Sciatic nerve (tissue), 2 donors: Measurements from ENCODE around the gene ZNF219. TPM values are rescaled to one million over a fixed set of nuclear protein-coding genes. Genes with fewer than 3 reads are reported as not detected.

ENCODE experiments used
- ATAC-seq: fragments of 200-7000 bp; cut with Tn5 transposase; one replicate; pipeline ENCODE4 v1.9.1; 2020; ENCODE audit warnings: mild to moderate bottlenecking, moderate library complexity
- DNase-seq: peaks from one replicate; pipeline ENCODE4 v3.0.0-alpha.2; 2020; ENCODE audit warnings: low spot score
- intact Hi-C: fragments of 100-400 bp; cut with DNase I; formaldehyde crosslinking; loops from one replicate; pipeline ENCODE4 v1.14.2; 2022
- total RNA-seq: library from RNA; stranded (reverse); fragmentation: NEBNext Ultra II Directional; extraction: Animal tissue kit (Norgen Biotek cat#: 25700); gene quantifications from one replicate; pipeline ENCODE4 v1.2.1, GENCODE V29; 2021
- donor health status: DM: no; HTN: no; CAD: no.
- donor health status: DM: no; HTN: no; CAD: no.

ZNF219 gene
- total RNA-seq, 1 donor from 2014 or later = 43.2 TPM

- DNase-seq (no peak), ATAC-seq (no peak)
- intact Hi-C loops = loop anchor here (5.0 kb wide), 1 partner anchor 74 kb away; no protein-coding TSS in a partner anchor
These were observed 7.4 kb downstream of the ZNF219 start for GRCh38 chr14:21090940-21091663.

GRCh38 chr14:21090194-21090939, 8.1 kb downstream of the ZNF219 start:
- ATAC-seq (peak; percentile 31), DNase-seq (no peak)
- intact Hi-C loops = loop anchor here (5.0 kb wide), 1 partner anchor 73 kb away; no protein-coding TSS in a partner anchor

GRCh38 chr14:21089877-21090193, 8.6 kb downstream of the ZNF219 start:
- ATAC-seq = no peak
- intact Hi-C loops = loop anchor here (5.0 kb wide), 1 partner anchor 73 kb away; no protein-coding TSS in a partner anchor
- no peak for DNase-seq

GRCh38 chr14:21089271-21089670, 9.2 kb downstream of the ZNF219 start:
- ATAC-seq (no peak), DNase-seq (no peak)
- intact Hi-C loops = no loop called here

- intact Hi-C loops = no loop called here
- ATAC-seq (no peak), DNase-seq (no peak)
These were observed 9.8 kb downstream of the ZNF219 start for GRCh38 chr14:21088687-21089086.

- ATAC-seq = peak; percentile 12
- DNase-seq = no peak
- intact Hi-C loops = no loop called here
These were observed 11.0 kb downstream of the ZNF219 start for GRCh38 chr14:21087294-21088091.

GRCh38 chr14:21086908-21087293, 11.6 kb downstream of the ZNF219 start:
- intact Hi-C loops = no loop called here

GRCh38 chr14:21084998-21085853, 13.2 kb downstream of the ZNF219 start:
- peak; percentile 16 for ATAC-seq
- intact Hi-C loops = no loop called here
- no peak for DNase-seq

More at GRCh38 chr14:21086908-21087293, 11.6 kb downstream of the ZNF219 start:
- no peak for DNase-seq
- ATAC-seq = no peak

- ATAC-seq (no peak), DNase-seq (no peak)
- intact Hi-C loops = no loop called here
These were observed 14.1 kb downstream of the ZNF219 start for GRCh38 chr14:21084396-21084795.

GRCh38 chr14:21083565-21084325, 14.7 kb downstream of the ZNF219 start:
- DNase-seq (no peak), ATAC-seq (no peak)
- intact Hi-C loops = no loop called here

- intact Hi-C loops = no loop called here
- ATAC-seq = no peak
- no peak for DNase-seq
These were observed 16.8 kb downstream of the ZNF219 start for GRCh38 chr14:21081521-21082142.

- intact Hi-C loops = no loop called here
- ATAC-seq = no peak
- DNase-seq = no peak
These were observed 19.7 kb downstream of the ZNF219 start for GRCh38 chr14:21078726-21079125.

- intact Hi-C loops = no loop called here
- DNase-seq (no peak), ATAC-seq (no peak)
These were observed 20.2 kb downstream of the ZNF219 start for GRCh38 chr14:21078287-21078686.

- DNase-seq (no peak), ATAC-seq (no peak)
- intact Hi-C loops = no loop called here
These were observed 20.8 kb downstream of the ZNF219 start for GRCh38 chr14:21077672-21078071.

- intact Hi-C loops = no loop called here
- ATAC-seq = no peak
- DNase-seq = no peak
These were observed 22.6 kb downstream of the ZNF219 start for GRCh38 chr14:21075719-21076437.

- intact Hi-C loops = no loop called here
- DNase-seq (no peak), ATAC-seq (no peak)
These were observed 23.8 kb downstream of the ZNF219 start for GRCh38 chr14:21074398-21075272.
